ENCODE data around the gene ACR. TPM values are rescaled to one million over a fixed set of nuclear protein-coding genes. Genes with fewer than 3 reads are reported as not detected.
A peak's percentile ranks its signal among the peaks of the same experiment; 100 is the strongest.

The ACR gene
- total RNA-seq (2016; rRNA removed; fragmentation: Illumina TruSeq; extraction: Trizol) (not detected in 2 replicates), polyA plus RNA-seq (2011; rRNA removed) (0.15 and 0.29 TPM in 2 replicates), polyA minus RNA-seq (2011; rRNA and poly(A)+ RNA removed; ENCODE audit: low replicate concordance) (not detected in 2 replicates), Bru-seq, nascent RNA (percentile 21 among the genes with signal in this experiment), BruChase-seq, experiment 1, labeled RNA remaining after a 6-hour chase (percentile 24 among the genes with signal in this experiment), BruChase-seq, experiment 2, labeled RNA remaining after a 2-hour chase (percentile 19 among the genes with signal in this experiment)
- total RNA-seq (2016; cell fraction: cytosol; rRNA removed; fragmentation: Illumina TruSeq; extraction: Trizol; ENCODE audit: low read depth), result not detected in 2 replicates
- total RNA-seq (2016; cell fraction: insoluble cytoplasmic fraction; rRNA removed; fragmentation: Illumina TruSeq; extraction: Trizol), result not detected in 2 replicates
- not detected in 2 replicates for total RNA-seq (2016; cell fraction: membrane; rRNA removed; fragmentation: Illumina TruSeq; extraction: Trizol)
- not detected in 2 replicates for total RNA-seq (2016; cell fraction: nucleus; rRNA removed; fragmentation: Illumina TruSeq; extraction: Trizol)
- 0.04 and 0.12 TPM in 2 replicates for polyA plus RNA-seq (2011; cell fraction: cytosol; rRNA removed)
- 0.51 and 0.73 TPM in 2 replicates for polyA plus RNA-seq (2011; cell fraction: nucleus; rRNA removed)
- polyA plus RNA-seq (2012), result 0.44 TPM in 1 of 2 replicates, not detected in the other
- not detected in 2 replicates for polyA plus RNA-seq (2016; cell fraction: cytosol; fragmentation: Illumina TruSeq; extraction: Trizol; ENCODE audit: low read depth)
- not detected in 2 replicates for polyA plus RNA-seq (2016; cell fraction: insoluble cytoplasmic fraction; fragmentation: Illumina TruSeq; extraction: Trizol; ENCODE audit: low read depth)
- not detected in 2 replicates for polyA plus RNA-seq (2016; cell fraction: membrane; fragmentation: Illumina TruSeq; extraction: Trizol; ENCODE audit: low read depth)
- polyA plus RNA-seq (2016; cell fraction: nucleus; fragmentation: Illumina TruSeq; extraction: Trizol; ENCODE audit: insufficient read depth, low read depth), result not detected in 2 replicates
- polyA minus RNA-seq (2011; cell fraction: cytosol; rRNA and poly(A)+ RNA removed), result not detected in 2 replicates
- 0.62 and 0.77 TPM in 2 replicates for polyA minus RNA-seq (2011; cell fraction: nucleus; rRNA and poly(A)+ RNA removed)
- long read RNA-seq, experiment 1, result 0 reads
- long read RNA-seq, experiment 2, result 0 reads

GRCh38 chr22:50737728-50738648 lies at the start of gene ACR:
Gene ACR, plus strand, starts transcription at chr22:50738204. Its CDS starts 32 bp downstream, at chr22:50738236.
- H3K27me3 ChIP-seq (ENCODE audit: control insufficient read depth in 1 of 2, insufficient read depth in 2 of 2, low read length in 2 of 2), result peaks cover 0 to 6% of the 10 kb centered on the region in 2 experiments; a peak in 2 of 5 replicates
- no TSS peak for BruUV-seq (replicated peaks)
- no peak within 1 kb of the TSS for H3K4me3 ChIP-seq (replicated peaks in 1 of 3; ENCODE audit: insufficient read depth in 1 of 3, low read depth in 2 of 3, low read length in 3 of 3)
- DNase-seq (ENCODE audit: low spot score) (no peak), ATAC-seq (no peak; the same call in 2 of the 3 replicates), FAIRE-seq (no peak)
- H3K9me3 ChIP-seq (ENCODE audit: low read length), result no peaks in the 10 kb centered on the region
- H3K4me2 ChIP-seq (ENCODE audit: low read depth, low read length), result no peak within 1 kb of the TSS
- no peak within 1 kb of the TSS for H3K27ac ChIP-seq (ENCODE audit: extremely low read length, insufficient read depth, low read length)
- no peaks in the 10 kb centered on the region for H3K36me3 ChIP-seq (replicated peaks in 1 of 2; ENCODE audit: control insufficient read depth in 1 of 2, insufficient read depth in 2 of 2, low read length in 2 of 2)
- POLR2A ChIA-PET, result no interaction called here
- intact Hi-C loops (cut with micrococcal nuclease; ENCODE audit: unreplicated experiment), result no loop called here
- WGBS (ENCODE audit: low lambda C conversion rate), result 43% methylated on average over 7 of the region's 13 CpGs
- no peak within 1 kb of the TSS for H2AFZ ChIP-seq (ENCODE audit: low read length)
- H3K79me2 ChIP-seq (ENCODE audit: insufficient read depth, low read length), result no peaks in the 10 kb centered on the region
- CTCF ChIA-PET (ENCODE audit: low intra/inter-chr PET ratio, low total read pairs), result no interaction called here
- no peaks in the 10 kb centered on the region for H3K4me1 ChIP-seq (ENCODE audit: insufficient read depth, low read length)
- in situ Hi-C loops (cut with HindIII; ENCODE audit: extremely low pct_ligation_motif_present, low pct_unique_long_range_greater_than_20kb), result no loop called here
- H3K9ac ChIP-seq (ENCODE audit: insufficient read depth, low read depth, low read length), result no peak within 1 kb of the TSS
- no peaks in the 10 kb centered on the region for H4K20me1 ChIP-seq (ENCODE audit: insufficient read depth, low read length)
- no peak for TF ChIP-seq GFI1 (CRISPR knock-in tag; IDR thresholded peaks at IDR 0.05; ENCODE audit: borderline replicate concordance)
- TF ChIP-seq ZNF138 (CRISPR knock-in tag; IDR thresholded peaks at IDR 0.05; ENCODE audit: low read depth), result no peak
- no peak for TF ChIP-seq SATB2 (CRISPR knock-in tag; IDR thresholded peaks at IDR 0.05)
- no peak for TF ChIP-seq KMT2A (CRISPR knock-in tag; IDR thresholded peaks at IDR 0.05)
- no peak for TF ChIP-seq ZNF564 (CRISPR knock-in tag; IDR thresholded peaks at IDR 0.05)
- TF ChIP-seq RNF219 (CRISPR knock-in tag; IDR thresholded peaks at IDR 0.05), result no peak
- TF ChIP-seq ZBTB21 (CRISPR knock-in tag; IDR thresholded peaks at IDR 0.05), result no peak
- no peak for TF ChIP-seq MLXIP (CRISPR knock-in tag; IDR thresholded peaks at IDR 0.05; ENCODE audit: borderline replicate concordance)
- no peak for TF ChIP-seq ZNF331 (CRISPR knock-in tag; IDR thresholded peaks at IDR 0.05)
- TF ChIP-seq BRF2 (CRISPR knock-in tag; IDR thresholded peaks at IDR 0.05), result no peak

All from HepG2 (cell line).